Activated CD8-positive, alpha-beta T cell treated with anti-CD3 and anti-CD28 coated beads for 36 hours (primary cell): ENCODE results near the gene RCE1. TPM values are rescaled to one million over a fixed set of nuclear protein-coding genes. Genes with fewer than 3 reads are reported as not detected.

Experiments used
- ATAC-seq: fragments of 200-7000 bp; cut with Tn5 transposase; one replicate; pipeline ENCODE4 v1.10.0; 2021; ENCODE audit warnings: mild to moderate bottlenecking, moderate library complexity
- CTCF ChIA-PET: fragments of 350-600 bp; sonication (Branson Sonifier 250); formaldehyde crosslinking; loops from one replicate; lab custom pipeline; 2021; ENCODE audit warnings: antibody characterized with exemption; lab: Charles Lee
- POLR2A ChIA-PET: fragments of 350-600 bp; sonication (Branson Sonifier 250); formaldehyde crosslinking; loops from one replicate; lab custom pipeline; 2021; ENCODE audit warnings: antibody characterized with exemption; lab: Charles Lee
- DNase-seq: peaks from one replicate; pipeline ENCODE4 v3.0.0-alpha.2; 2020
- H3K27ac Mint-ChIP-seq: one replicate; pipeline ENCODE4 v1.8.0; 2021; ENCODE audit warnings: mild to moderate bottlenecking, mixed read lengths
- H3K27me3 Mint-ChIP-seq: one replicate; pipeline ENCODE4 v1.8.0; 2021; ENCODE audit warnings: mixed read lengths
- H3K36me3 Mint-ChIP-seq: one replicate; pipeline ENCODE4 v1.8.0; 2021; ENCODE audit warnings: low read depth, mixed read lengths
- H3K4me1 Mint-ChIP-seq: one replicate; pipeline ENCODE4 v1.8.0; 2021; ENCODE audit warnings: low read depth, mixed read lengths
- H3K4me3 Mint-ChIP-seq: one replicate; pipeline ENCODE4 v1.8.0; 2021; ENCODE audit warnings: mild to moderate bottlenecking, moderate library complexity, mixed read lengths
- H3K9me3 Mint-ChIP-seq: one replicate; pipeline ENCODE4 v1.8.0; 2021; ENCODE audit warnings: mixed read lengths
- CTCF ChIP-seq: fragments of 200-600 bp; IDR thresholded peaks from one replicate; pipeline ENCODE4 v1.8.0; 2022; ENCODE audit warnings: antibody characterized with exemption, mild to moderate bottlenecking
- intact Hi-C: fragments of 100-400 bp; cut with micrococcal nuclease; formaldehyde crosslinking; loops from one replicate; pipeline ENCODE4 v1.10.0; 2022
- total RNA-seq, 2 experiments: library from RNA; stranded (reverse); gene quantifications; one replicate each; pipeline ENCODE4 v1.2.3, GENCODE V29; 2021

Gene RCE1
- total RNA-seq, 2 experiments from 2014 or later: 22.1 to 26.8 TPM

- CTCF ChIA-PET: no interaction called here
- H3K4me3 Mint-ChIP-seq: no peak overlapping the region
- no peaks in the 10 kb centered on the region for H3K4me1 Mint-ChIP-seq
- intact Hi-C loops: no loop called here
- no peak for TF ChIP-seq CTCF
- DNase-seq (no peak), ATAC-seq (no peak)
- no peaks in the 10 kb centered on the region for H3K36me3 Mint-ChIP-seq
- POLR2A ChIA-PET: no interaction called here
- H3K27me3 Mint-ChIP-seq: no peaks in the 10 kb centered on the region
- H3K27ac Mint-ChIP-seq: no peak overlapping the region
- no peaks in the 10 kb centered on the region for H3K9me3 Mint-ChIP-seq
Measured at GRCh38 chr11:66814678-66815077, 28.6 kb upstream of the RCE1 start.

- DNase-seq (no peak), ATAC-seq (no peak)
- POLR2A ChIA-PET: no interaction called here
- no peaks in the 10 kb centered on the region for H3K4me1 Mint-ChIP-seq
- H3K27me3 Mint-ChIP-seq: no peaks in the 10 kb centered on the region
- H3K4me3 Mint-ChIP-seq: no peak overlapping the region
- H3K36me3 Mint-ChIP-seq: no peaks in the 10 kb centered on the region
- TF ChIP-seq CTCF: no peak
- CTCF ChIA-PET: interaction anchor here (0.9 to 1.2 kb wide), 2 partner anchors 120 to 223 kb away, joined by 3 read pairs; partner anchors contain the start of genes CCDC87 and CCS
- intact Hi-C loops: no loop called here
- H3K27ac Mint-ChIP-seq: no peak overlapping the region
- no peaks in the 10 kb centered on the region for H3K9me3 Mint-ChIP-seq
Measured at GRCh38 chr11:66815646-66816045, 27.6 kb upstream of the RCE1 start.

GRCh38 chr11:66818231-66818955 lies 24.8 kb upstream of the RCE1 start:
- intact Hi-C loops: no loop called here
- TF ChIP-seq CTCF: no peak
- Mint-ChIP-seq H3K27me3 (no peaks in the 10 kb centered on the region), H3K36me3 (no peaks in the 10 kb centered on the region), H3K4me1 (no peaks in the 10 kb centered on the region), H3K27ac (no peak overlapping the region), H3K4me3 (no peak overlapping the region), H3K9me3 (no peaks in the 10 kb centered on the region)
- CTCF ChIA-PET: interaction anchor here (0.9 to 1.2 kb wide), 3 partner anchors 9 to 429 kb away, joined by 3 to 4 read pairs (median 3); no protein-coding TSS in a partner anchor
- POLR2A ChIA-PET: no interaction called here
- no peak for DNase-seq
- ATAC-seq: no peak

- CTCF ChIA-PET: interaction anchor here (1.0 kb wide), 1 partner anchor 391 kb away, joined by 4 read pairs; no protein-coding TSS in a partner anchor
- no peaks in the 10 kb centered on the region for H3K27me3 Mint-ChIP-seq
Measured at GRCh38 chr11:66820381-66820780, 22.9 kb upstream of the RCE1 start.

More at GRCh38 chr11:66820381-66820780, 22.9 kb upstream of the RCE1 start:
- Mint-ChIP-seq H3K36me3 (no peaks in the 10 kb centered on the region), H3K4me1 (no peaks in the 10 kb centered on the region), H3K9me3 (no peaks in the 10 kb centered on the region), H3K4me3 (no peak overlapping the region), H3K27ac (no peak overlapping the region)
- DNase-seq (no peak), ATAC-seq (no peak)
- no peak for TF ChIP-seq CTCF
- POLR2A ChIA-PET: no interaction called here
- intact Hi-C loops: no loop called here
